AG09309 (cell line): Measurements from ENCODE around the gene MLXIP.
"Not testable (repeated sequence)": the region's sequence is repeated elsewhere in the genome, so short reads cannot be mapped to it uniquely, and the experiment has no call there.

Source experiments
- DNase-seq: peaks from one replicate; pipeline ENCODE4 v3.0.0-alpha.2; 2010; ENCODE audit warnings: low read depth
- H3K4me3 ChIP-seq: 2 replicates; pipeline ENCODE4 v1.5.1; 2011; ENCODE audit warnings: mild to moderate bottlenecking, low read depth, low read length, moderate library complexity; ENCODE audit not compliant: control insufficient read depth
- TF ChIP-seq, protein P1 (sequence below): IDR thresholded peaks from 2 replicates; pipeline ENCODE4 v1.5.1; 2011; ENCODE audit warnings: mild to moderate bottlenecking, low read depth, low read length, inconsistent platforms; ENCODE audit not compliant: insufficient read depth, control insufficient read depth; ENCODE audit errors: missing control alignments

Gene MLXIP

GRCh38 chr12:122168492-122168891 lies 89.9 kb downstream of the MLXIP start:
- TF ChIP-seq, protein P1, sequence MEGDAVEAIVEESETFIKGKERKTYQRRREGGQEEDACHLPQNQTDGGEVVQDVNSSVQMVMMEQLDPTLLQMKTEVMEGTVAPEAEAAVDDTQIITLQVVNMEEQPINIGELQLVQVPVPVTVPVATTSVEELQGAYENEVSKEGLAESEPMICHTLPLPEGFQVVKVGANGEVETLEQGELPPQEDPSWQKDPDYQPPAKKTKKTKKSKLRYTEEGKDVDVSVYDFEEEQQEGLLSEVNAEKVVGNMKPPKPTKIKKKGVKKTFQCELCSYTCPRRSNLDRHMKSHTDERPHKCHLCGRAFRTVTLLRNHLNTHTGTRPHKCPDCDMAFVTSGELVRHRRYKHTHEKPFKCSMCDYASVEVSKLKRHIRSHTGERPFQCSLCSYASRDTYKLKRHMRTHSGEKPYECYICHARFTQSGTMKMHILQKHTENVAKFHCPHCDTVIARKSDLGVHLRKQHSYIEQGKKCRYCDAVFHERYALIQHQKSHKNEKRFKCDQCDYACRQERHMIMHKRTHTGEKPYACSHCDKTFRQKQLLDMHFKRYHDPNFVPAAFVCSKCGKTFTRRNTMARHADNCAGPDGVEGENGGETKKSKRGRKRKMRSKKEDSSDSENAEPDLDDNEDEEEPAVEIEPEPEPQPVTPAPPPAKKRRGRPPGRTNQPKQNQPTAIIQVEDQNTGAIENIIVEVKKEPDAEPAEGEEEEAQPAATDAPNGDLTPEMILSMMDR = no peak
- H3K4me3 ChIP-seq = no peak overlapping the region
- no peak for DNase-seq

DNA sequence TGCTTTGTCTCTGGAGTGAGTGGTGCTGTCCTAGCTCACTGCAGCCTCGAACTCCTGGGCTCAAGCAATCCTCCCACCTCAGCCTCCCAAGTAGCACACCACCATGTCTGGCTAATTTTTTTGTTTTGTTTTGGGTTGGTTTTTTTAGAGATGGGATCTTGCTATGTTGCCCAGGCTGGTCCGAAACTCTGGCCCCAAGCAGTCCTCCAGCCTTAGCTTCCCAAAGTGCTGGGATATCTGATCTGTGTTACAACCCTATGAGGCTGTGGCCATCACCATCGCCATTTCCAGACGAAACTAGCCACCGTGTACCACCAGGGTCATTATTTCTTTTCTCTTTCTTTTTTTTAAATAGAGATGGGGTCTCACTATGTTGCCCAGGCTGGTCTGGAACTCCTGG lies 92.8 kb downstream of the MLXIP start:
- TF ChIP-seq, protein P1 = no peak
- DNase-seq = no peak
- no peak overlapping the region for H3K4me3 ChIP-seq

- TF ChIP-seq, protein P1 = no peak
- DNase-seq = no peak
- no peak overlapping the region for H3K4me3 ChIP-seq
Observed at GRCh38 chr12:122172262-122172939, 93.8 kb downstream of the MLXIP start.

DNA sequence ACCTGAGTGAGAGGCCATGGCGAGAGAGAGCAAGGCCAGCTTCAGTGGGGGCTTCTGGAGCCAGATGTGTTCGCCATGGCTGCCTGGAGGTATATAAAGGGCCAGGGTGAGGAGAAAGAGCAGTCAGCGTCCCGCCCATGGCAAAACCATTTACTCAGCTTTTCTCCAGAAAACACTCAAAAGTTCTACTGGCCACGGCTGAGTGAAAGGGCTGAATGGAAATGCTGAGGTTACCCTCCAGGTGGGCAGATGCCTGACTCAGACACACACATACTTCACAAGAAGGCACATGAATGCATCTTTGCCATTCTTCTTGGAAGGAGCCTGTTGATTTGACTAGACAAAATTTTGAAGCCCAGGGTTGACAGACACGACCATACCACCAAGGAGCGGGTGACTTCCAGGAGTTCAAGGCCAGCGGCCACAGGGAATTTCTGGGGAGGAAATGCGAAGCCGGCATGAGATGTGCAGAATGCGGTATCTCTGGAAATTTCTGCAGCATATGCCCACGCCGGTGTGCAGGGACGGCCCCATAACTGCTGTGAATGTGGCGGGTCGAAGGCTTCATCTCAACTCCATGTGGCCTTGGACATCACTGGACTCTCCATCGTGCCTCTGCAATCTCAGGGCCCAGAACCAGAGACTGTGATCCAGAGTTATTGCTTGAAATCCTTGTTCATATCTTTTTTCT lies 95.7 kb downstream of the MLXIP start, which contains the start of gene IL31:
Gene IL31 (minus strand): TSS at position 67 of the 691 bp plus-strand sequence. CDS start 49 bp downstream, at position 18.
- no peak within 1 kb of the TSS for H3K4me3 ChIP-seq
- TF ChIP-seq, protein P1 = no peak
- DNase-seq = no peak

GRCh38 chr12:122176473-122176872 lies 97.9 kb downstream of the MLXIP start:
- H3K4me3 ChIP-seq, DNase-seq: not testable (repeated sequence)

- peak within 1 kb of the TSS; percentile 33 for H3K4me3 ChIP-seq
- DNase-seq = no peak
- TF ChIP-seq, protein P1 = no peak
Observed at GRCh38 chr12:122182887-122183587, 104.5 kb downstream of the MLXIP start, which contains the start of gene LRRC43. LRRC43 (plus strand) TSS chr12:122183123; CDS start chr12:122183145, 22 bp downstream.

DNA sequence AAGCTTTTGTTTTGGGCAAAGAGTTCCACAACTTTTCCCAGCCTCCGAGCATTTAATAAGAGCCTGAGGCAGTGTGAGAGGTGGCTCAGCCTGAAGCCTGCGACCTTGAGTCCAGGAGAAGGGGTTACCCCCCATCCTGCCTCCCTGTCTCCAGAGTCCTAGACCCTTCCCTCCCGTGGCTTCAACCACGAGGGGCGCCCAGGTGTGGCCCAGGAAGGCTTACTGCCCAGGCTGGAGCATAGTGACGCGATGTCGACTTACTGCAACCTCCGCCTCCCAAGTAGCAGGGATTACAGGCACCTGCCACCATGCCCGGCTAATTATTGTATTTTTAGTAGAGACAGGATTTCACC lies 105.0 kb downstream of the MLXIP start:
- no peak overlapping the region for H3K4me3 ChIP-seq
- TF ChIP-seq, protein P1 = no peak
- DNase-seq = no peak
